ENCODE data around the gene STK33.

DNA sequence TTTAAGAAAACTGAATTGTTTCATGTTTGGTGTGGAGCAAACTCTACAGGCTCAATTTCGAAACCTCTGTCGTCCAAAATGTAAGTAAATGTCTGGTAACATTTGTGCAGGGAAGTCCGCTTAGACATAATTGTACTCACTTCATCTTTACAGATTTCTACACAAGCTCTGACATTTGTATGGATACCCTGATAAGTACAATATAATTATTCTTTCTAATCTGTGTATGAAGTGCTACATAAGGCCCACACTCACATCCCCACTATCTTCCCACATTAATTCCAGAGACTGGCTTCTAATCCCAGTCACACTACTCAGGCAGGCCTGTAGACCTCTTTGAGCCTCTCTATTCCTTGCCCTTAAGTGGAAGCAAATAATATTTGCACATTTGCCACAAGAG lies 201.1 kb downstream of the STK33 start:
- TF ChIP-seq, protein P1, sequence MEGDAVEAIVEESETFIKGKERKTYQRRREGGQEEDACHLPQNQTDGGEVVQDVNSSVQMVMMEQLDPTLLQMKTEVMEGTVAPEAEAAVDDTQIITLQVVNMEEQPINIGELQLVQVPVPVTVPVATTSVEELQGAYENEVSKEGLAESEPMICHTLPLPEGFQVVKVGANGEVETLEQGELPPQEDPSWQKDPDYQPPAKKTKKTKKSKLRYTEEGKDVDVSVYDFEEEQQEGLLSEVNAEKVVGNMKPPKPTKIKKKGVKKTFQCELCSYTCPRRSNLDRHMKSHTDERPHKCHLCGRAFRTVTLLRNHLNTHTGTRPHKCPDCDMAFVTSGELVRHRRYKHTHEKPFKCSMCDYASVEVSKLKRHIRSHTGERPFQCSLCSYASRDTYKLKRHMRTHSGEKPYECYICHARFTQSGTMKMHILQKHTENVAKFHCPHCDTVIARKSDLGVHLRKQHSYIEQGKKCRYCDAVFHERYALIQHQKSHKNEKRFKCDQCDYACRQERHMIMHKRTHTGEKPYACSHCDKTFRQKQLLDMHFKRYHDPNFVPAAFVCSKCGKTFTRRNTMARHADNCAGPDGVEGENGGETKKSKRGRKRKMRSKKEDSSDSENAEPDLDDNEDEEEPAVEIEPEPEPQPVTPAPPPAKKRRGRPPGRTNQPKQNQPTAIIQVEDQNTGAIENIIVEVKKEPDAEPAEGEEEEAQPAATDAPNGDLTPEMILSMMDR (IDR thresholded peaks at IDR 0.05; ENCODE audit: low read length) = no peak
- no peak for TF ChIP-seq EZH2 (IDR thresholded peaks at IDR 0.05; ENCODE audit: borderline replicate concordance, low read length)
